Type B pancreatic cell (in vitro differentiated cells): Measurements from ENCODE around the gene FHOD3. TPM values are rescaled to one million over a fixed set of nuclear protein-coding genes. Genes with fewer than 3 reads are reported as not detected.

ENCODE experiments used
- DNase-seq: peaks from one replicate; pipeline ENCODE4 v3.0.0; 2021; ENCODE audit warnings: mixed read lengths; ENCODE audit not compliant: unreplicated experiment; ENCODE audit errors: extremely low spot score
- H3K27ac Mint-ChIP-seq: 2 replicates; pipeline ENCODE4 v1.8.0; 2021; ENCODE audit warnings: mild to moderate bottlenecking, mixed read lengths
- H3K27me3 Mint-ChIP-seq: 2 replicates; pipeline ENCODE4 v1.8.0; 2021; ENCODE audit warnings: mixed read lengths
- H3K36me3 Mint-ChIP-seq: 2 replicates; pipeline ENCODE4 v1.8.0; 2021; ENCODE audit warnings: mixed read lengths
- H3K4me1 Mint-ChIP-seq: one replicate; pipeline ENCODE4 v1.8.0; 2021; ENCODE audit warnings: mixed read lengths; ENCODE audit not compliant: unreplicated experiment
- H3K4me3 Mint-ChIP-seq: 2 replicates; pipeline ENCODE4 v1.8.0; 2021; ENCODE audit warnings: mild to moderate bottlenecking, mixed read lengths
- H3K9me3 Mint-ChIP-seq: 2 replicates; pipeline ENCODE4 v1.8.0; 2021; ENCODE audit warnings: mixed read lengths
- total RNA-seq: library from RNA; stranded (reverse); gene quantifications from 2 replicates; pipeline ENCODE4 v1.2.1, GENCODE V29; 2021; ENCODE audit warnings: low replicate concordance
- TF ChIP-seq, protein P1 (sequence below): fragments of 200-600 bp; sonication (generic); conservative IDR thresholded peaks from 2 replicates; pipeline ENCODE4 v1.5.0; 2021; ENCODE audit warnings: antibody characterized with exemption, mild to moderate bottlenecking

FHOD3 gene
- total RNA-seq, 1 donor from 2014 or later: 5.3 TPM

DNA sequence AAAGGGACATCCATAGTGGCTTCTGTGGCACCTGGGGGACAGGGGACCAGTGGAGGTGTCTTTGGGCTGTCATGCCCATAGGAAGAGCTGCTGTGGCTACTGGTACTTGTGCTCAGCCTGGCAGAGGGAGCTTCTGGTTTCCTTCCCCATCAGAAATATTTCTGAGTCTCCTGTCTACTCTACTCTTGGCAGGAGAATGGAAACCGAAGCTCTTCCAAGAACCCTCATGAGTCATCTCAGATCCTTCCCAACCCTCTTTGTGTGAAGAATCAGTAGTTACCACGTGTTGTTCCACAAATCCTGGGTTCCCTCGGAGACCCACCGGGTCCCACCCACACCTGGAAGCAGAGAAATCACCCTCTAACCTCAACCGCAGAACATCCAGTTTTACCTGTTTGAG is 234.9 kb downstream of the FHOD3 start:
- Mint-ChIP-seq H3K9me3 (peaks cover 4% of the 10 kb centered on the region), H3K4me1 (peaks cover 5% of the 10 kb centered on the region), H3K27me3 (no peaks in the 10 kb centered on the region), H3K36me3 (no peaks in the 10 kb centered on the region), H3K27ac (no peak overlapping the region), H3K4me3 (no peak overlapping the region)
- TF ChIP-seq, protein P1, sequence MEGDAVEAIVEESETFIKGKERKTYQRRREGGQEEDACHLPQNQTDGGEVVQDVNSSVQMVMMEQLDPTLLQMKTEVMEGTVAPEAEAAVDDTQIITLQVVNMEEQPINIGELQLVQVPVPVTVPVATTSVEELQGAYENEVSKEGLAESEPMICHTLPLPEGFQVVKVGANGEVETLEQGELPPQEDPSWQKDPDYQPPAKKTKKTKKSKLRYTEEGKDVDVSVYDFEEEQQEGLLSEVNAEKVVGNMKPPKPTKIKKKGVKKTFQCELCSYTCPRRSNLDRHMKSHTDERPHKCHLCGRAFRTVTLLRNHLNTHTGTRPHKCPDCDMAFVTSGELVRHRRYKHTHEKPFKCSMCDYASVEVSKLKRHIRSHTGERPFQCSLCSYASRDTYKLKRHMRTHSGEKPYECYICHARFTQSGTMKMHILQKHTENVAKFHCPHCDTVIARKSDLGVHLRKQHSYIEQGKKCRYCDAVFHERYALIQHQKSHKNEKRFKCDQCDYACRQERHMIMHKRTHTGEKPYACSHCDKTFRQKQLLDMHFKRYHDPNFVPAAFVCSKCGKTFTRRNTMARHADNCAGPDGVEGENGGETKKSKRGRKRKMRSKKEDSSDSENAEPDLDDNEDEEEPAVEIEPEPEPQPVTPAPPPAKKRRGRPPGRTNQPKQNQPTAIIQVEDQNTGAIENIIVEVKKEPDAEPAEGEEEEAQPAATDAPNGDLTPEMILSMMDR: no peak
- DNase-seq: no peak

DNA sequence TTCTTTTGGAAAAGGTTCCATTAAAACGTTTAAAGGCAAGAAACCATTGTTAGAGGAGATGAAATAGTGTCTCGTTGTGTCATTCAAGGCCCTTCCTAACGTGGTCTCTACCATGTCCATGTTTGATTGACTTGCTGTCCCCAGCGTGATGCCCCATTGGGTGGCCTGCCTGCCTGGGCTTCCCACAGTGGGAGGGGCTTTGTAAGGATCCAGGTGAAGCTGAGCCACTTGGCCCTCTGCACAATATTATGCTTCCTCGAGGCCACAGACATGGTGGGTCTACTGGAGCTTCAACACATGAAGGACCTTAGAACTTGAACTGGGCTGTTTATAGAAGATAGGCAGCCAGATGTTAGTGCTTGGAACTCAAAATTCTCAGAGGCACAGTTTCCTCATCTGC is 235.3 kb downstream of the FHOD3 start:
- Mint-ChIP-seq H3K9me3 (peaks cover 2% of the 10 kb centered on the region), H3K27me3 (no peaks in the 10 kb centered on the region), H3K36me3 (no peaks in the 10 kb centered on the region), H3K4me1 (peaks cover 5% of the 10 kb centered on the region), H3K4me3 (no peak overlapping the region), H3K27ac (no peak overlapping the region)
- DNase-seq: no peak
- TF ChIP-seq, protein P1: no peak

DNA sequence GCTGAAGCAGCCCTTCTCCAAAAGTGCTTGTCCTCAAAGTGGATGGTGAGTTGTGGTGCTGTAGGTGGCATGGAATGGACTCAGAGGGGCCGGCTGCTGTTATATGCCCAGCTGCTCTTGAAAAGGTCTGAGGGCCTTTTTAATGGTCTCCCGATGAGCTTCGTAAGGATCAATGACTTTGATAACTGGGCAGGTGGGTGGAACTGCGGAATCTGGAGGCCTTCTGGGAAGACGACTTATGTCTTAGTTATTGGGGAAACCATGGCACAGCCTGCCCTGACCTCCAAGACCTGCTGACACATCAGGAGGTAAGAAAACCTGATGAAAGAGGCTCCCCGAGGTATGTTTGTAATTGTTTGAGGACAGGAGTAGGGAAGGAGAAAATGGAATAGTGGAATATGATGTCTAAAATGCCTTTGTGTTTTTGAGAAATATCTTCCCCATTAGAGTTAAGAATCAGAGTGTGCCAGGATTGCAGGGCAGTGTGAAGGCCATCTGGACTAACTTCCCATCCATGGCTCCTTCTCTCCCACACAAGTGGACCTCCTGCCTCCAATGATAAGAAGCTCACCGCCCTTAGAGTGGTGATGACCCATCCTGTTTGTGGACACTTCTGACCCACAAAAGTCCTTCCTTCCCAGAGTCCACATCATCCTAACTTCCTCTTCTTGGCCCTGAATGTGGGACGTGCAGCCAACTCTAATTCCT is 236.1 kb downstream of the FHOD3 start:
- no peaks in the 10 kb centered on the region for H3K36me3 Mint-ChIP-seq
- DNase-seq: no peak
- H3K27me3 Mint-ChIP-seq: no peaks in the 10 kb centered on the region
- no peak overlapping the region for H3K4me3 Mint-ChIP-seq
- H3K27ac Mint-ChIP-seq: no peak overlapping the region
- no peaks in the 10 kb centered on the region for H3K9me3 Mint-ChIP-seq
- TF ChIP-seq, protein P1: no peak
- H3K4me1 Mint-ChIP-seq: peaks cover 5% of the 10 kb centered on the region

DNA sequence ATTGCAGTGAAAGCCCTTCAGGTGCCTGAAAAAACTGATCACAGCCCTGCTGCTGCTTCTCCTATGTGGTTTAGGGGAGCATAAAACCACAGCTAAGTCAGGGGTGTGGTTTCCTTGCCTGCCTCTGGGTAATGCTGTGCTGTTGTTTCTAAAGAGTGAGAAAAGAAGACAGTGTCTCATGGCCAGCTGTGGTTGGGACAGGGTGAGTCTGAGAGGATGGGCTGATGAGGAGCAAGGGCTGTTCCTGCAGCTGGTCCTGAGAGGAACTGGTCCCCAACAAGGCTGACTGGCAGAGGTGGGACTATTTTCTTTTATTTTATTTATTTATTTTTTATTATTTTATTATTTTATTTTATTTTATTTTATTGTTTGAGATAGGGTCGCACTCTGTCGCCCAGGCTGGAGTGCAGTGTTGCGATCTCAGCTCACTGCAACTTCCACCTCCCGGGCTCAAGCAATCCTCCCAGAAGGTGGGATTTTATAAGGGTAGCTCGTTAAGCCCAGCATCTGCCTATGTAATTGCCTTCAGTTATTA is 236.7 kb downstream of the FHOD3 start:
- no peak for DNase-seq

DNA sequence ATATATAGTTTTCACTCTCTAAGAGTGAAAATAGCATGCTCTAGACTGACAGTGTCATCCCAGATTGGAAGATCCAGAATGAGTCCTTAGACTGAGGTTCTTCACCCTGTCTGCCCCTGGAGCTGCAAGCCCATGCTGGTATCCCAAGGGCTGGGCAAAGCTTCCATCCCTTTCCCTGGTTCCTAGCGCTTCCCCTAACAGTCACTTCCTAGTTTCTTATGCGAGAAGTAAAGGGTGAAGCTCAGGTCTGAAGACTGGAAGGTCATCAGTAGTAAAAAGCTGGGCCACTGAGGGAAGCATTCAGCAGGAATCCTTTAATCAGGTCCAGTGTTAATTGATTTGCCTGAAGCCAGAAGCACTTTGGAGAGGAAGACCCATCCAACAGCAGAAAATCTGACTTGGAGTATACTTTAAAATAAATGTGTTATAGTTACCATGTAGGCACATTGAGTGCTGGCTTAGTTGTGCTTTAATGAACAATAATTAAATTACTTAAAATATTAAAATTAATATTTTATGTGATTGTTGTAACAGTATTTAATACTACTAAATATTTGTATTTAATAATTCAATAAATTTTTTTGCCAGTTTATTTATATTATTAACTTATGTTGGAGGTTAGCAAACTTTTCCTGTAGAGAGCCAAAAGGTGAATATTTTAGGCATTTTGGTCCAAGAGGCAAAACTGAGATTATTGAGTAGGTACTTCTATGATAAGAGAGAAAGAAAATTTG is 237.9 kb downstream of the FHOD3 start:
- H3K9me3 Mint-ChIP-seq: no peaks in the 10 kb centered on the region
- H3K4me1 Mint-ChIP-seq: peaks cover 5% of the 10 kb centered on the region
- no peaks in the 10 kb centered on the region for H3K36me3 Mint-ChIP-seq
- no peak overlapping the region for H3K27ac Mint-ChIP-seq
- no peaks in the 10 kb centered on the region for H3K27me3 Mint-ChIP-seq
- DNase-seq: no peak
- TF ChIP-seq, protein P1: no peak
- H3K4me3 Mint-ChIP-seq: no peak overlapping the region

More for the DNA sequence above, 236.7 kb downstream of the FHOD3 start:
- Mint-ChIP-seq H3K36me3 (no peaks in the 10 kb centered on the region), H3K9me3 (no peaks in the 10 kb centered on the region), H3K4me3 (no peak overlapping the region), H3K4me1 (peaks cover 5% of the 10 kb centered on the region), H3K27ac (no peak overlapping the region), H3K27me3 (no peaks in the 10 kb centered on the region)
- TF ChIP-seq, protein P1: no peak
